ENCODE results near the gene CDK6.
A peak's percentile ranks its signal among the peaks of the same experiment; 100 is the strongest.

Gene CDK6

GRCh38 chr7:92723943-92724342 is 112.4 kb downstream of the CDK6 start:
- DNase-seq (ENCODE audit: low read depth) = no peak
- H3K4me3 ChIP-seq (ENCODE audit: low read depth, low read length) = no peak overlapping the region
- no peak for TF ChIP-seq CTCF (IDR thresholded peaks at IDR 0.05; ENCODE audit: low read depth, low read length, missing control alignments)

GRCh38 chr7:92723205-92723604 is 113.2 kb downstream of the CDK6 start:
- no peak for TF ChIP-seq CTCF (IDR thresholded peaks at IDR 0.05; ENCODE audit: low read depth, low read length, missing control alignments)
- no peak for DNase-seq (ENCODE audit: low read depth)
- H3K4me3 ChIP-seq (ENCODE audit: low read depth, low read length) = no peak overlapping the region

GRCh38 chr7:92722541-92722940 is 113.8 kb downstream of the CDK6 start:
- no peak for TF ChIP-seq CTCF (IDR thresholded peaks at IDR 0.05; ENCODE audit: low read depth, low read length, missing control alignments)
- DNase-seq (ENCODE audit: low read depth) = no peak
- H3K4me3 ChIP-seq (ENCODE audit: low read depth, low read length) = no peak overlapping the region

DNA sequence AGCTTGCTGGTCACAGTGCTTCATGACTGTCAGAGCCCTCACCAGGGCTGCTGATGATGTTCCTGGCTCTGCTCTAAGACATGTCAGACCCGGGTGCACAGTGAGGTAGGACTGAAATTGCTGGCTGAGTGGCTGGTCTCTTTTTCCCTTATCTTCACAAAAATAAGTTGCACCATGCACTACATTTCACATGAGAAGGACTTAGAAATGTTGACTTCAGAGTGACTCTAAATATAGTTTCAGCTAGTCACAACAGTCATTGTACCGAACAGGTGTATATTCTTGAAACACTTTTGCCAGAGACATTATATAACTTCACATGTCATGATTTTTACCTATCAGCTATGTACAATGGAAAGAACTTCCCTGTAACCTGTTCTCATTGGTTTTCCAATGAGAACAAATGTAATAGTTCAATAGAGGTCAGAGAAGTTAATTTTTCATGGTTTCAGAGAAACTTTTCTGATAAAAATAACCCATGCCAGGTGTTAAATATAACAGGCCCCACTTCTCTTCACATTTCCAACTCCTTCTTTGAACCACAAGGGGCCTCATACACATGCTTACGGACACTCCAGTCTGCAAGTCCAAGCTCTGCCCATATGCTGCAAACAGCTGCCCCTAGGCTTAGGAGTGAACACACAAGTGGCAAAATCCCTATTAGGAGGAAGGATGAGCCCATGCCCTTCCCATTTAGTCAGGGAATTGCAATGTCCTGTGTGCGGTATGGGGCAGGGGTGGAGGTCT is 115.6 kb downstream of the CDK6 start:
- no peak overlapping the region for H3K4me3 ChIP-seq (ENCODE audit: low read depth, low read length)
- no peak for DNase-seq (ENCODE audit: low read depth)
- TF ChIP-seq CTCF (IDR thresholded peaks at IDR 0.05; ENCODE audit: low read depth, low read length, missing control alignments) = peak; percentile 37

DNA sequence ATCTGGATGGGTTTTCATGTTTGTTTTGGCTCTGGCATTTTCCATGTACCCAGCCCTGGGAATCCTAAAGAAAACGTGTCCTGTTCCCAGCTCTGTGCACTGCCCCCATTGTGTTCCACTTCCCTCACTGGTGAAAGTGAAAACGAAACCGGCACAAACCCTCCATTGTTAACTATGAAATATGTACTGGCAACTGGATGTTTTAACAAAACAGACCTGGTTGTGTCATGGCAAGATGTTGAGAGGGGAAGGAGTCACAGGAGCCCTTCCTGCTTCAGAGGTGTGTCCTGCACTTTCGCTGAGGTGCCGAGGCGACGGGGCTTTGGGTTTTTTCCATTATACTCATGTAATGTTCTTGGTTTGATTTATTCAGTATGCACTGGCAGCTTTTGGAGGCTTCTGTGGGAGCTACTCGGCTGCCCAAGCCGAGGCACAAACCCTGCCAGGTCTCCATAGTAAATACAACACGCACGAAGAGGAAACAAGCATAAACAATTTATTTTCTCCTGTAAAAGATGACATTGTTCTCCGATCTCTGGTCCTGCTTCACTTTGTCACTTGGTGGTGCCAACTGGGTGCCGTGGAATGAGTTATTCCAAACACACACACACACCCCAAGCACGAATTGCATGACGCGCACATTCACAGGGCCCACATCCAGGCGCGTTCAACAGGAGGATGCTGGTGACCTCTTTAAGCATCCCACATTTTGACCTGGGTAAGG is 118.2 kb downstream of the CDK6 start:
- TF ChIP-seq CTCF (IDR thresholded peaks at IDR 0.05; ENCODE audit: low read depth, low read length, missing control alignments) = no peak
- DNase-seq (ENCODE audit: low read depth) = no peak

GRCh38 chr7:92717623-92717992 is 118.8 kb downstream of the CDK6 start:
- TF ChIP-seq CTCF (IDR thresholded peaks at IDR 0.05; ENCODE audit: low read depth, low read length, missing control alignments) = no peak
- no peak for DNase-seq (ENCODE audit: low read depth)
- H3K4me3 ChIP-seq (ENCODE audit: low read depth, low read length) = no peak overlapping the region; the same call in 1 of the 2 replicates

More for the DNA sequence above, 118.2 kb downstream of the CDK6 start:
- H3K4me3 ChIP-seq (ENCODE audit: low read depth, low read length) = peak overlapping the region; percentile 23; the same call in 1 of the 2 replicates
